ENCODE results near the gene HACL1.

- TF ChIP-seq CTCF (conservative IDR thresholded peaks at IDR 0.05; ENCODE audit: low read depth, low read length) (no peak), EZH2 (IDR thresholded peaks at IDR 0.05; ENCODE audit: borderline replicate concordance, low read depth, low read length, poor library complexity, severe bottlenecking) (no peak)
Observed at GRCh38 chr3:15521573-15521965, 79.8 kb downstream of the HACL1 start, which contains the start of gene COLQ.
